Left renal cortex interstitium (tissue), 4 donors: ENCODE results near the gene PCBP3. TPM values are rescaled to one million over a fixed set of nuclear protein-coding genes. Genes with fewer than 3 reads are reported as not detected.
"Not testable (repeated sequence)": the region's sequence is repeated elsewhere in the genome, so short reads cannot be mapped to it uniquely, and the experiment has no call there.

ENCODE experiments used
- DNase-seq, 4 donors: peaks; one replicate each; pipeline ENCODE4 v3.0.0-alpha.2; 2013; ENCODE audit warnings: low read depth in 4 of 4, low spot score in 2 of 4, missing footprints in 1 of 4
- polyA plus RNA-seq, 4 donors: library from polyadenylated mRNA; unstranded; fragments of 120-200 nt; gene quantifications; one replicate each; pipeline ENCODE4 v1.2.1, GENCODE V29; 2013; ENCODE audit not compliant: insufficient read length in 4 of 4

The PCBP3 gene
- polyA plus RNA-seq, 4 donors: 1.1 to 2.0 (median 1.6) TPM

GRCh38 chr21:45949928-45950739, 306.6 kb downstream of the PCBP3 start:
- no peak for DNase-seq

- no peak for DNase-seq
Measured at GRCh38 chr21:45950740-45951515, 307.4 kb downstream of the PCBP3 start.

GRCh38 chr21:45951676-45952075, 308.2 kb downstream of the PCBP3 start:
- no peak for DNase-seq

GRCh38 chr21:45952527-45952926, 309.0 kb downstream of the PCBP3 start:
- DNase-seq: not testable (repeated sequence)

GRCh38 chr21:45952974-45953373, 309.4 kb downstream of the PCBP3 start:
- no peak for DNase-seq

- DNase-seq: no peak
Measured at GRCh38 chr21:45954261-45954660, 310.7 kb downstream of the PCBP3 start.

- no peak for DNase-seq
Measured at GRCh38 chr21:45954921-45955320, 311.4 kb downstream of the PCBP3 start.

- DNase-seq: no peak
Measured at GRCh38 chr21:45957551-45957950, 314.0 kb downstream of the PCBP3 start.

GRCh38 chr21:45957981-45958600, 314.6 kb downstream of the PCBP3 start:
- no peak for DNase-seq

GRCh38 chr21:45959182-45959581, 315.7 kb downstream of the PCBP3 start:
- no peak for DNase-seq

GRCh38 chr21:45959779-45960390, 316.4 kb downstream of the PCBP3 start:
- no peak for DNase-seq

- not testable (repeated sequence) for DNase-seq
Measured at GRCh38 chr21:45961408-45961807, 317.9 kb downstream of the PCBP3 start.

GRCh38 chr21:45962531-45963231, 319.2 kb downstream of the PCBP3 start:
- no peak for DNase-seq

GRCh38 chr21:45963232-45963570, 319.7 kb downstream of the PCBP3 start:
- no peak for DNase-seq

GRCh38 chr21:45964649-45965048, 321.1 kb downstream of the PCBP3 start:
- DNase-seq: no peak

- DNase-seq: no peak
Measured at GRCh38 chr21:45965084-45965809, 321.7 kb downstream of the PCBP3 start.

GRCh38 chr21:45966791-45967394, 323.4 kb downstream of the PCBP3 start:
- DNase-seq: no peak

GRCh38 chr21:45969921-45970673, 326.6 kb downstream of the PCBP3 start:
- no peak for DNase-seq
